ENCODE measurements around the gene POLR1G.

- no peak for TF ChIP-seq CTCF (conservative IDR thresholded peaks at IDR 0.05; ENCODE audit: low read length)
- TF ChIP-seq EZH2phosphoT487 (IDR thresholded peaks at IDR 0.05; ENCODE audit: borderline replicate concordance, low read depth, low read length) = no peak
These were observed 33.8 kb downstream of the POLR1G start for GRCh38 chr19:45440259-45440638.

All from OCI-LY7 (cell line).